T-helper 1 cell treated with Interleukin-12 subunit alpha and Interleukin-12 subunit beta and Interleukin-4 antibody, amounts not matched to agents 30 μg/mL and 1 μg/mL, for 36 hours (primary cell): ENCODE measurements around the gene IL15RA.

Experiments
- H3K27ac Mint-ChIP-seq: one replicate; pipeline ENCODE4 v1.8.0; 2021; ENCODE audit warnings: mild to moderate bottlenecking, mixed read lengths
- H3K27me3 Mint-ChIP-seq: one replicate; pipeline ENCODE4 v1.8.0; 2021; ENCODE audit warnings: low read depth, mixed read lengths
- H3K36me3 Mint-ChIP-seq: one replicate; pipeline ENCODE4 v1.8.0; 2021; ENCODE audit warnings: low read depth, mixed read lengths
- H3K4me1 Mint-ChIP-seq: one replicate; pipeline ENCODE4 v1.8.0; 2021; ENCODE audit warnings: low read depth, mixed read lengths
- H3K4me3 Mint-ChIP-seq: one replicate; pipeline ENCODE4 v1.8.0; 2021; ENCODE audit warnings: mild to moderate bottlenecking, moderate library complexity, mixed read lengths
- H3K9me3 Mint-ChIP-seq: one replicate; pipeline ENCODE4 v1.8.0; 2021; ENCODE audit warnings: mixed read lengths

IL15RA gene

DNA sequence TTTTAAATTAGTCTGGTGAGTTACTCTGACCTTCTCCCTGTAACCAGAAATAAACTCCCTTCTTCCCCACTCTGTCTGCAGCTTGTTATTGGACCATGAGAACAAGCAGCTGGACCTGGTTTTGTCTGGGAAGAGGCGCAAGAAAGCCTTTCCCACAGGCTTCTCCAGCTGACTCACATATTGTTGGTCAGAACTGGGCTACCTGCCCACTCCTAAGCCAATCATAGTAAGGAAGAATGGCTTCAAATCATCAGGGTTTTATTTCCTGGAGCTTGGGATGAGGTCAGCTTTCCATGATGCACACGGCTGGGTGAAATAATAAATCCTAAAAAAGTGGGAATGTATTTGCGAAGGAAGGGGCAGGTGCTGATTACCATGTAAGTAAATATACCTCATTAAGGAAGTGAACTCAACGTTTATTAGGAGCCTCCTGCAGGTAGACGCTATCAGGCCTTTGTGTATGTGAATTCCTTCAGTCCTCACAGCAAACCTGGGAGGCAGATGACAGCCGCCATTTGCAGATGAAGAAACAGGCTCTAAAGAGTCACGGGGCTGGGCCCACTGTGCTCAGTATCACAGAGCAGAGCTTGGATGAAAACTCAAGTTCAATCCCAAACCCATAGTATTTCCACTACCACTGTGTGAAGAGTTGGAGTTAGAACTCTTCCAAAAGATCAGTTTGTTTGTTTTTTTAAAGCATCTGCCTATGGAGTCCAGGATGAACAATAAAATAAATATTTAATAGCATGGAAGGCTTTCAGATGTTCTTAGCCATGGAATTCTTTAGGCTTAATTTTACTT is 32.8 kb downstream of the IL15RA start:
- no peaks in the 10 kb centered on the region for H3K36me3 Mint-ChIP-seq
- H3K27me3 Mint-ChIP-seq: no peaks in the 10 kb centered on the region
- no peak overlapping the region for H3K27ac Mint-ChIP-seq
- H3K9me3 Mint-ChIP-seq: no peaks in the 10 kb centered on the region
- no peak overlapping the region for H3K4me3 Mint-ChIP-seq
- peaks cover 15% of the 10 kb centered on the region for H3K4me1 Mint-ChIP-seq

DNA sequence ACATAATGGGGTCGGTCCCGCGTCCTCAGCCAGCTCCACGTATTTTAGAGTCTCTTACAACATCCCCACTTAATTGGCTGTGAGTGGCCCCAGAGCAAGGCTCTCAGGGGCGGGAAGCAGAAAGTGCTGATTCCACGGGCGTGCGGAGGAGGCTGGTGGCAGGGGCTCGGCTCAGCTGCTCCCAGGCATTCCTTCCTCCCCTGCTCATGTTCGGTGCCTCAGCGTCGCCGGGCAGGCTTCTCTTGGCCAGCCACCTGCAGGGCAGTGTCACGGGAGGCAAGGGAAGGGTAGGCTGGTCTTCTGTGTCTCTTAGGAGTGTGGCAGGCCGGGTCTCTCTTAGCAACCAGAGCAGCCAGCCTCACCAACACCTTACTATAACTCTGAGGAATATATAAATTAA is 33.8 kb downstream of the IL15RA start:
- Mint-ChIP-seq H3K9me3 (no peaks in the 10 kb centered on the region), H3K4me1 (peaks cover 10% of the 10 kb centered on the region), H3K27me3 (no peaks in the 10 kb centered on the region), H3K4me3 (no peak overlapping the region), H3K27ac (no peak overlapping the region), H3K36me3 (peaks cover 3% of the 10 kb centered on the region)

- no peak overlapping the region for H3K4me3 Mint-ChIP-seq
- H3K27ac Mint-ChIP-seq: no peak overlapping the region
- H3K9me3 Mint-ChIP-seq: no peaks in the 10 kb centered on the region
- peaks cover 10% of the 10 kb centered on the region for H3K4me1 Mint-ChIP-seq
- H3K36me3 Mint-ChIP-seq: peaks cover 11% of the 10 kb centered on the region
- H3K27me3 Mint-ChIP-seq: no peaks in the 10 kb centered on the region
Observed at GRCh38 chr10:5942474-5942873, 34.9 kb downstream of the IL15RA start.

DNA sequence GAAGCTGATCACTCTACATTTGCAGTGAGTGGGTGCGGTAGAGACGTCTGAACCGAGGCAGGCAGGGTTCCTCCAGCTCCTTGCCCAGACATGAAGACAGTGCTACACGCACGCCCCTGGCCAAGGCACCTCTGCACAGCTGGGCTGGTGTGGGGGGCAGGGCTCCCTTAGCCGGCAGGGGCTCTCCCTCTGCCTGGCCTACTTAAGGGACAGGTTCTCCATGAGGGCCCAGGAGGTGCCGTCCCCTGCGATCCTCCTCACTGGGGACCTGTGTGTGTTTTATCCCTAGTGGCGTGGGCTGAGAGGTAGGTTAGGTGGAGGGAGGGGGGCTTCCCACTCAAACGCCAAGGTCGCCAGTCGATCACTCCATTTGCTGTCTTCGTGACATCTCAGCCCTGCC is 35.3 kb downstream of the IL15RA start:
- Mint-ChIP-seq H3K4me3 (no peak overlapping the region), H3K4me1 (peaks cover 10% of the 10 kb centered on the region), H3K9me3 (no peaks in the 10 kb centered on the region), H3K36me3 (peaks cover 11% of the 10 kb centered on the region), H3K27ac (no peak overlapping the region), H3K27me3 (no peaks in the 10 kb centered on the region)

GRCh38 chr10:5941579-5941978 is 35.8 kb downstream of the IL15RA start:
- Mint-ChIP-seq H3K4me3 (no peak overlapping the region), H3K27me3 (no peaks in the 10 kb centered on the region), H3K27ac (no peak overlapping the region), H3K9me3 (no peaks in the 10 kb centered on the region), H3K4me1 (peaks cover 7% of the 10 kb centered on the region), H3K36me3 (peaks cover 12% of the 10 kb centered on the region)

GRCh38 chr10:5940807-5941218 is 36.5 kb downstream of the IL15RA start:
- Mint-ChIP-seq H3K4me1 (peaks cover 2% of the 10 kb centered on the region), H3K27me3 (no peaks in the 10 kb centered on the region), H3K36me3 (peaks cover 16% of the 10 kb centered on the region), H3K4me3 (no peak overlapping the region), H3K27ac (no peak overlapping the region), H3K9me3 (no peaks in the 10 kb centered on the region)

DNA sequence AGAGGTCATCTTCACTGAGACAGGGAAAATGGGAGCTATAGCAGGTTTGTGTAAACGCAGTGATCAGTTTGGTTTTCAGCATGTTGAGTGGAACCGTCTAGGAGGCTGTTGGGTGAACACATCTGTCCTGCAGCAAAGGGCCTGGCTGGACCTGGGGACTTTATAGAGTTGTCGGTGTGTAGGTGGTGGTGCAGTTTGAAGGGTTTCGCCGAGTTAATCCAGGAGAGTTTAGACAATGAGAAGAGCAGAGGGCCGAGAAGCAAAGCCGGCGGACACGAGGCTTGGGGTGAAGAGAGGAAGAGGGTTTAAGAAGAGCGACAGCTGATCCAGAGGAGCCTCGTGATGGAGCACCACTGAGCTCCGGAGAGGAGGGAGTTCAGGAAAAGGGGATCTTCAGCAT is 39.1 kb downstream of the IL15RA start:
- H3K27ac Mint-ChIP-seq: no peak overlapping the region
- H3K9me3 Mint-ChIP-seq: no peaks in the 10 kb centered on the region
- H3K36me3 Mint-ChIP-seq: peaks cover 16% of the 10 kb centered on the region
- no peaks in the 10 kb centered on the region for H3K4me1 Mint-ChIP-seq
- no peak overlapping the region for H3K4me3 Mint-ChIP-seq
- no peaks in the 10 kb centered on the region for H3K27me3 Mint-ChIP-seq

GRCh38 chr10:5937016-5937415 is 40.3 kb downstream of the IL15RA start:
- no peaks in the 10 kb centered on the region for H3K9me3 Mint-ChIP-seq
- no peak overlapping the region for H3K4me3 Mint-ChIP-seq
- peaks cover 16% of the 10 kb centered on the region for H3K36me3 Mint-ChIP-seq
- H3K27ac Mint-ChIP-seq: no peak overlapping the region
- no peaks in the 10 kb centered on the region for H3K27me3 Mint-ChIP-seq
- no peaks in the 10 kb centered on the region for H3K4me1 Mint-ChIP-seq

- peaks cover 19% of the 10 kb centered on the region for H3K36me3 Mint-ChIP-seq
- H3K9me3 Mint-ChIP-seq: no peaks in the 10 kb centered on the region
- H3K27me3 Mint-ChIP-seq: no peaks in the 10 kb centered on the region
- H3K4me3 Mint-ChIP-seq: no peak overlapping the region
- H3K27ac Mint-ChIP-seq: no peak overlapping the region
- no peaks in the 10 kb centered on the region for H3K4me1 Mint-ChIP-seq
Observed at GRCh38 chr10:5935628-5936027, 41.7 kb downstream of the IL15RA start.

DNA sequence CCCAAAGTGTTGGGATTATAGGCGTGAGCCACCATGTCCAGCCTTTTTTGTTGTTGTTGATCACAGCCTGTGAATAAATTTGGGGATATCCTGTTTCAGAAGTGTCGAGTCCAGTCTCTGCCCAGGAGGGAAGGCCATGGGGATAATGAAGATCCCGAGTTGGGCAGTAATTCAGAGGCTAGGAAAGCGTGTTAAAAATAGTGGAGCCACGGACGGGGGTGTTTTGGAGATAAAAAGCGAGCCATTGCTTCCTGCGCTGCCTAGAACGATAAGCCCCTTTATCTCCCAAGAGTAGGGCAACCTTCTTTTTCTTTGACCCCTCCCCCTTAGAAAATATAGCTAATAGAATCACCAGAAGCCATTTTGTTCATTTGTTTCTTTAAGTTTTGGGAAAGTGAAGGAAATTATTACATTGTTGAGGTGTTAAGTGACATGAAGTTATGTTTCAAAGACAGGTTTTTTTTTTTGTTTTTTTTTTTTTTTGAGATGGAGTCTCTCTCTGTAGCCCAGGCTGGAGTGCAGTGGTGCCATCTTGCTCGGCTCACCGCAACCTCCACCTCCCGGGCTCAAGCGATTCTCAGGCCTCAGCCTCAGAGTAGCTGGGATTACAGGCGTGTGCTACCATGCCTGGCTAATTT is 43.3 kb downstream of the IL15RA start:
- Mint-ChIP-seq H3K27me3 (no peaks in the 10 kb centered on the region), H3K36me3 (peaks cover 26% of the 10 kb centered on the region), H3K4me3 (no peak overlapping the region), H3K27ac (no peak overlapping the region), H3K9me3 (no peaks in the 10 kb centered on the region), H3K4me1 (no peaks in the 10 kb centered on the region)

- H3K36me3 Mint-ChIP-seq: peaks cover 25% of the 10 kb centered on the region
- no peak overlapping the region for H3K4me3 Mint-ChIP-seq
- H3K4me1 Mint-ChIP-seq: no peaks in the 10 kb centered on the region
- H3K9me3 Mint-ChIP-seq: no peaks in the 10 kb centered on the region
- no peak overlapping the region for H3K27ac Mint-ChIP-seq
- H3K27me3 Mint-ChIP-seq: no peaks in the 10 kb centered on the region
Observed at GRCh38 chr10:5932345-5932744, 45.0 kb downstream of the IL15RA start.

DNA sequence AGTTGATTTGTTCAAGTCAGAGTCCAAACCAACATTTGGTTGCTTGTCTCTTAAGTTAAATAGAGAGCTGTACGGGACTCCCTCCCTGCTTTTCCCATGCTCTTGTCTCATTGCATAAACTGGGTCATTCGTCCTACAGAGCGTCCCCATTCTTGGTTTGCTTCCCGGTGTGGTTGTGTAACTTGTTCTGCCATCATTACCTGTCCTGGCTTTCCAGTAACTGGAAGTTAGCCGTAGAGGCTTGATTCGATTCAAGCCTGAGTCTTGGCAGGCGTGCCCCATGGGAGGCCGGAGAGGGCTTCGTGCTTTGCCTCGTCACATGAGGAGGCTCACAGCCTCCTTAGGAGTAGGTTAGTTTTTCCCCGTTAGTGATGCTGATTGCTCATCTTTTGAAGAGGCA is 47.1 kb downstream of the IL15RA start:
- Mint-ChIP-seq H3K4me3 (no peak overlapping the region), H3K27ac (no peak overlapping the region), H3K36me3 (peaks cover 29% of the 10 kb centered on the region), H3K9me3 (no peaks in the 10 kb centered on the region), H3K4me1 (no peaks in the 10 kb centered on the region), H3K27me3 (no peaks in the 10 kb centered on the region)

DNA sequence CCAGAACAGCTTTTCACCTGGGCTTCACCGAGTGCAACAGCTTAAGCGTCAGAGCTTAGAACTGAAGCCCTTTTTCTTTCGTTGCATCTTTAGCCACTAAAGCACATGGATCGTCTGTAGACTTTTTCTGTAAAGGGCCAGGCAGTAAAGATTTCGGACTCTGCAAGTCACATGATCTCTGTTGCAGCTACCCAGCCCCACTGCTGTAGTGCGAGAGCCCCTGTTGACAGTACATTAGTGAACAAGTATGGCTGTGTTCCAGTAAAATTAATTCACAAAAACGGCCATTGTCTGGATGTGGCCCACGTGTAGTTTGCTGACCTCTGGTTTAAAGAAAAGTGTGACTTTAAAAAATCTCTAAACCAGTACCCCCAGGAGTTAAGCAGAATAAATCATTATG is 47.9 kb downstream of the IL15RA start:
- Mint-ChIP-seq H3K4me1 (no peaks in the 10 kb centered on the region), H3K27ac (no peak overlapping the region), H3K36me3 (peaks cover 33% of the 10 kb centered on the region), H3K9me3 (no peaks in the 10 kb centered on the region), H3K27me3 (no peaks in the 10 kb centered on the region), H3K4me3 (no peak overlapping the region)

- no peaks in the 10 kb centered on the region for H3K27me3 Mint-ChIP-seq
- no peaks in the 10 kb centered on the region for H3K4me1 Mint-ChIP-seq
- H3K27ac Mint-ChIP-seq: no peak overlapping the region
- no peak overlapping the region for H3K4me3 Mint-ChIP-seq
- H3K9me3 Mint-ChIP-seq: no peaks in the 10 kb centered on the region
- peaks cover 43% of the 10 kb centered on the region for H3K36me3 Mint-ChIP-seq
Observed at GRCh38 chr10:5927306-5927705, 50.0 kb downstream of the IL15RA start.

GRCh38 chr10:5924889-5925288 is 52.5 kb downstream of the IL15RA start:
- H3K9me3 Mint-ChIP-seq: no peaks in the 10 kb centered on the region
- H3K4me1 Mint-ChIP-seq: no peaks in the 10 kb centered on the region
- H3K36me3 Mint-ChIP-seq: peaks cover 53% of the 10 kb centered on the region
- H3K4me3 Mint-ChIP-seq: no peak overlapping the region
- no peak overlapping the region for H3K27ac Mint-ChIP-seq
- no peaks in the 10 kb centered on the region for H3K27me3 Mint-ChIP-seq
